ENCODE measurements around the gene EXOC4. TPM values are rescaled to one million over a fixed set of nuclear protein-coding genes. Genes with fewer than 3 reads are reported as not detected.

EXOC4 gene
- total and polyA plus RNA-seq, 7 donors, result 16.4 to 76.7 (median 50.7) TPM

DNA sequence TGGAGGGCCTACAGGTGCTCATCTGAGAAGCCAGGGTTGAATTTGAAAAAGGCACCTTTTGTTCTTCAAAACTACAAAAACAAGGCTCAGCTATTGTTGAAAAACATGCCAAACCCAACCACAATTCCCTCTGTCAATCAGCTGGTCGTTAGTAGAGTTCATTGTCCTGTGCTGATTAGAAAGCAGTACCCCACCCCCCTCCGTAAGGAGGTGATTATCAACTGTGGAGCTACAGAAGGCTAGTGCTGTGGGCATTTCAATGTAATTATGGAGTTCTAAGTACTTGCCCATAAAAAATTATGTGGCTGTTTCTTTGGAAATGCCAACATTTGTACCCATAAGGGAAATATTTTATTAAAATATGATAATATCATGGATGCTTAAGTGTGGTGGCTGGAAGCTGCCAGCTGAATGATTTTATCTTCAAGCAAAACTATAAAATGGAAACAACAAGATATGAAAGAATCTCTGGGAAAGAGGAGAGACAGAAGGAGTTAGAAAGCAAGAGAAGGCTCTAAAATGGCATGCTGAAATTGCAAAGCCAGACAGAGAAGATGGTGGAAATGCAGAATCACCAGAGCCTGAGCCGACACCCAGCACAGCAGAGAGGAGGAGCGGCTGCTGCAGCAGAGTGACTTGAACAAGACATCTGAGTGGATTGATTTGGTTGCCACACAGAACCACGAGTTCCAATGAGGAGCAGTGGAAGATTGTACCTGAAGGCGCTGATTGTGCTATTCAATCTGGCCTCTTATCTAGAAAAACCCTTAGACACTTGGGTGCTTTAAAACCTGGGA lies 694.8 kb downstream of the EXOC4 start:
- intact Hi-C loops (cut with DNase I), result no loop called here
- Histone ChIP-seq H3K4me1 (no peaks in the 10 kb centered on the region), H3K27ac (no peak overlapping the region), H3K27me3 (no peaks in the 10 kb centered on the region), H3K9me3 (no peaks in the 10 kb centered on the region), H3K36me3 (no peaks in the 10 kb centered on the region), H3K4me3 (no peak overlapping the region)
- no peak for TF ChIP-seq POLR2A (IDR thresholded peaks at IDR 0.05)
- TF ChIP-seq POLR2AphosphoS5 (IDR thresholded peaks at IDR 0.05), result no peak
- TF ChIP-seq, protein P1, sequence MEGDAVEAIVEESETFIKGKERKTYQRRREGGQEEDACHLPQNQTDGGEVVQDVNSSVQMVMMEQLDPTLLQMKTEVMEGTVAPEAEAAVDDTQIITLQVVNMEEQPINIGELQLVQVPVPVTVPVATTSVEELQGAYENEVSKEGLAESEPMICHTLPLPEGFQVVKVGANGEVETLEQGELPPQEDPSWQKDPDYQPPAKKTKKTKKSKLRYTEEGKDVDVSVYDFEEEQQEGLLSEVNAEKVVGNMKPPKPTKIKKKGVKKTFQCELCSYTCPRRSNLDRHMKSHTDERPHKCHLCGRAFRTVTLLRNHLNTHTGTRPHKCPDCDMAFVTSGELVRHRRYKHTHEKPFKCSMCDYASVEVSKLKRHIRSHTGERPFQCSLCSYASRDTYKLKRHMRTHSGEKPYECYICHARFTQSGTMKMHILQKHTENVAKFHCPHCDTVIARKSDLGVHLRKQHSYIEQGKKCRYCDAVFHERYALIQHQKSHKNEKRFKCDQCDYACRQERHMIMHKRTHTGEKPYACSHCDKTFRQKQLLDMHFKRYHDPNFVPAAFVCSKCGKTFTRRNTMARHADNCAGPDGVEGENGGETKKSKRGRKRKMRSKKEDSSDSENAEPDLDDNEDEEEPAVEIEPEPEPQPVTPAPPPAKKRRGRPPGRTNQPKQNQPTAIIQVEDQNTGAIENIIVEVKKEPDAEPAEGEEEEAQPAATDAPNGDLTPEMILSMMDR (IDR thresholded peaks at IDR 0.05), result no peak
- no peak for TF ChIP-seq EP300 (IDR thresholded peaks at IDR 0.05)
- WGBS, 2 donors, result 89 to 92% methylated on average over 6 of the region's 6 CpGs
- no peak for DNase-seq

DNA sequence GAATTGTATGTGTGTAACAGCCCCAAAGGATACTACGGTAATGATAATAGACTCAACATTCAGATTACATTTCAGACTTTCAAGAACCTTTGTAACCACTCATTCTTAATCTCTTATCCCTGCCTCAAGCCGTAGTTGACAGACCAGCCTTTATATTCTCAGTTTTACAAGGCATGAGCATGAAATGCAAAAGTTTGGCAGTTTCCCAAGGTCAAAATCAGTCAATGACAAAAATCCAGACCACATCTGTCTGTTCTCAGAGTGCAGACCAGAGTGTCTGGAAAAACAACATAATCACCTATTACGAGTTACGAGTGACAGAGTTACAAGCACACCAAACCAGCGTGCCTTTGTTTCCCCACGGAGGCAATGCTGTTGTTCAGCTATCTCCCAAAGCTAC lies 695.7 kb downstream of the EXOC4 start:
- H3K4me1 ChIP-seq, result no peaks in the 10 kb centered on the region
- intact Hi-C loops (cut with DNase I), result no loop called here
- H3K27ac ChIP-seq, result no peak overlapping the region
- WGBS, 2 donors, result 91 to 93% methylated on average over 6 of the region's 6 CpGs
- no peak for DNase-seq
- TF ChIP-seq POLR2AphosphoS5 (IDR thresholded peaks at IDR 0.05) (no peak), EP300 (IDR thresholded peaks at IDR 0.05) (no peak), POLR2A (IDR thresholded peaks at IDR 0.05) (no peak)
- TF ChIP-seq, protein P1 (IDR thresholded peaks at IDR 0.05), result no peak
- H3K4me3 ChIP-seq, result no peak overlapping the region
- no peaks in the 10 kb centered on the region for H3K9me3 ChIP-seq
- no peaks in the 10 kb centered on the region for H3K36me3 ChIP-seq
- H3K27me3 ChIP-seq, result no peaks in the 10 kb centered on the region

DNA sequence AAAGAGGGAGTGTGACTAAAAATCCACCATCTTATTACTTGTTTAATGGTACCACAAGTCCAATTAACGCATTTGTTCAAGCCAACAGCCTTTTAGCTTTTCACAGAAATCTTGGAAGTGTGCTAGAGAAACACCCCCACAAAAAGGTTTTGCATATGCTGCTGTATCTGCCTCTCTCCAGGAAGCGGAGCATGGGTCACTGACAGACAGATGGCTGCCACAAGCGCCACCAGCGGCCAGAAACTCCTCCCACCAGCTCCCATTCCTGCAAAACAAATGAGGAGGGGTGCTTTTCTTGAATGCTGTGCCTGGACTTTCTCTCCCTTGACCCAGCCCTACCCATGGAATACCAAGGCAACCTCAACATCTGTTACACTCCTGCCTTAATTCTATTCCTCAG lies 698.0 kb downstream of the EXOC4 start:
- Histone ChIP-seq H3K27me3 (no peaks in the 10 kb centered on the region), H3K4me1 (no peaks in the 10 kb centered on the region), H3K9me3 (no peaks in the 10 kb centered on the region), H3K4me3 (no peak overlapping the region), H3K36me3 (no peaks in the 10 kb centered on the region), H3K27ac (no peak overlapping the region)
- 85 to 95% methylated on average over 4 of the region's 4 CpGs for WGBS, 2 donors
- no peak for DNase-seq
- no peak for TF ChIP-seq EP300 (IDR thresholded peaks at IDR 0.05)
- TF ChIP-seq POLR2AphosphoS5 (IDR thresholded peaks at IDR 0.05), result no peak
- TF ChIP-seq, protein P1 (IDR thresholded peaks at IDR 0.05), result no peak
- TF ChIP-seq POLR2A (IDR thresholded peaks at IDR 0.05), result no peak
- intact Hi-C loops (cut with DNase I), result no loop called here

DNA sequence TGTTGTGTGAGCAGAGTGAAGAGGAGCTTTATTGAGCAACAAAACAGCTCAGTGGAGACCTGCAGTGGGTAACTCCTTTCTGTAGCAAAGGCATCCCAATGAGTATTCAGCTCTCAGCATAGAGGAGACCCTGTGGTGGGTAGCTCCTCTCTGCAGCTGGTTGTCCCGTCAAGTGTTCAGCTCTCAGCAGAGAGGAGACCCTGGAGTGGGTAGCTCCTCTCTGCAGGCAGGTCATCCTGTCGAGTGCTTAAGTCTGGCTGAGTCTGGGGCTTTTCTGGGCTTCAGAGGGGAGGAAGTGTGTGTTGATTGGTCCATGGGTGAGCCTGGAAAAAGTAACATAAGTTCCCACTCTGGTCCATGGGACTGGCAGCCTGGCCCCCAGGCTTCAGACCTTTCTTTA lies 702.3 kb downstream of the EXOC4 start:
- no peaks in the 10 kb centered on the region for H3K4me1 ChIP-seq
- intact Hi-C loops (cut with DNase I), result no loop called here
- no peak for TF ChIP-seq EP300 (IDR thresholded peaks at IDR 0.05)
- no peak for TF ChIP-seq POLR2A (IDR thresholded peaks at IDR 0.05)
- TF ChIP-seq, protein P1 (IDR thresholded peaks at IDR 0.05), result no peak
- no peak for TF ChIP-seq POLR2AphosphoS5 (IDR thresholded peaks at IDR 0.05)
- 94 to 95% methylated on average over 2 of the region's 2 CpGs for WGBS, 2 donors
- no peaks in the 10 kb centered on the region for H3K27me3 ChIP-seq
- no peaks in the 10 kb centered on the region for H3K36me3 ChIP-seq
- no peak overlapping the region for H3K27ac ChIP-seq
- no peaks in the 10 kb centered on the region for H3K9me3 ChIP-seq
- H3K4me3 ChIP-seq, result no peak overlapping the region
- DNase-seq, result no peak

DNA sequence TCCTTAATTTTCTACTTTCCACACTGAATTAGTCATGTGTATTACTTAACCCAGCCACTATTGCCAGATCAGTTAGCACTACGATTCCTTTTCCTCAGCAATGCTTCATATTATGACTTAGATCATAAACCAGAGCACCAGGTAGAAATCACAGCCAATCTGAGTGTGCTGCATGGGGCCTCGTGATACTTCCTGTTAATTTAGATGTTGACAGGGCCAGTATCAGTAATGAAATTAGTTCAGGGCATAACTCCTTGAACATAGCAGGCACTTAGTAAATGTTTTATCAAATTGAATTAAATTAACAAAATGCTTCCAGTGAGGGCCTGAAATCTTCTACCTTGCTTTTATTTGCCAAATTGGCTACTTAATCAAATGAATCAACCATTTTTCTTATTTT lies 705.0 kb downstream of the EXOC4 start:
- no peak for DNase-seq
- no peaks in the 10 kb centered on the region for H3K4me1 ChIP-seq
- no peaks in the 10 kb centered on the region for H3K9me3 ChIP-seq
- no peak for TF ChIP-seq POLR2A (IDR thresholded peaks at IDR 0.05)
- no peak for TF ChIP-seq POLR2AphosphoS5 (IDR thresholded peaks at IDR 0.05)
- TF ChIP-seq, protein P1 (IDR thresholded peaks at IDR 0.05), result no peak
- no peak for TF ChIP-seq EP300 (IDR thresholded peaks at IDR 0.05)
- WGBS, 2 donors, result 53 to 68% methylated on average over 2 of the region's 2 CpGs
- H3K27ac ChIP-seq, result no peak overlapping the region
- H3K36me3 ChIP-seq, result no peaks in the 10 kb centered on the region
- intact Hi-C loops (cut with DNase I), result no loop called here
- H3K27me3 ChIP-seq, result no peaks in the 10 kb centered on the region
- no peak overlapping the region for H3K4me3 ChIP-seq

Measured in sigmoid colon (tissue), 7 donors.